Activated naive CD8-positive, alpha-beta T cell treated with anti-CD3 and anti-CD28 coated beads, Interleukin-2, amount 50 U/mL, for 16 hours (primary cell): Measurements from ENCODE around the gene FLNB.
"Not testable (repeated sequence)": the region's sequence is repeated elsewhere in the genome, so short reads cannot be mapped to it uniquely, and the experiment has no call there.

Experiments
- DNase-seq: peaks from one replicate; pipeline ENCODE4 v3.0.0-alpha.2; 2020; ENCODE audit warnings: low read depth, low spot score

FLNB gene

GRCh38 chr3:58180099-58180880, 172.1 kb downstream of the FLNB start:
- DNase-seq = no peak

- DNase-seq = no peak
Measured at GRCh38 chr3:58180940-58181587, 172.8 kb downstream of the FLNB start.

GRCh38 chr3:58183221-58183620, 175.0 kb downstream of the FLNB start:
- DNase-seq = no peak

- DNase-seq = no peak
Measured at GRCh38 chr3:58183891-58184290, 175.7 kb downstream of the FLNB start.

GRCh38 chr3:58184309-58184981, 176.2 kb downstream of the FLNB start:
- no peak for DNase-seq

GRCh38 chr3:58184982-58185360, 176.7 kb downstream of the FLNB start:
- DNase-seq = no peak

- no peak for DNase-seq
Measured at GRCh38 chr3:58188173-58188564, 179.9 kb downstream of the FLNB start.

- DNase-seq = no peak
Measured at GRCh38 chr3:58188921-58189451, 180.8 kb downstream of the FLNB start.

- no peak for DNase-seq
Measured at GRCh38 chr3:58189691-58190090, 181.5 kb downstream of the FLNB start.

GRCh38 chr3:58190291-58190690, 182.1 kb downstream of the FLNB start:
- DNase-seq = no peak

GRCh38 chr3:58190882-58191281, 182.7 kb downstream of the FLNB start:
- DNase-seq = no peak

GRCh38 chr3:58191361-58191991, 183.3 kb downstream of the FLNB start:
- DNase-seq = no peak

GRCh38 chr3:58192069-58192468, 183.8 kb downstream of the FLNB start:
- no peak for DNase-seq

- DNase-seq = no peak
Measured at GRCh38 chr3:58193682-58194407, 185.6 kb downstream of the FLNB start.

- DNase-seq = no peak
Measured at GRCh38 chr3:58197588-58197987, 189.4 kb downstream of the FLNB start.

- DNase-seq = no peak
Measured at GRCh38 chr3:58198362-58198761, 190.1 kb downstream of the FLNB start.

- no peak for DNase-seq
Measured at GRCh38 chr3:58198804-58199203, 190.6 kb downstream of the FLNB start.

- no peak for DNase-seq
Measured at GRCh38 chr3:58200121-58200709, 192.0 kb downstream of the FLNB start.

GRCh38 chr3:58200846-58201355, 192.7 kb downstream of the FLNB start:
- no peak for DNase-seq

- not testable (repeated sequence) for DNase-seq
Measured at GRCh38 chr3:58201451-58201850, 193.2 kb downstream of the FLNB start.

GRCh38 chr3:58202917-58203360, 194.7 kb downstream of the FLNB start:
- DNase-seq = no peak
